Inferior parietal cortex (tissue), 1 donor: ENCODE results near the gene FSTL3.

Experiments
- DNase-seq: peaks from one replicate; pipeline ENCODE4 v3.0.0-alpha.2; 2016; ENCODE audit errors: extremely low spot score

FSTL3 gene

GRCh38 chr19:645912-646778 lies 30.0 kb upstream of the FSTL3 start:
- DNase-seq: no peak

GRCh38 chr19:646779-647565 lies 29.2 kb upstream of the FSTL3 start:
- no peak for DNase-seq

DNA sequence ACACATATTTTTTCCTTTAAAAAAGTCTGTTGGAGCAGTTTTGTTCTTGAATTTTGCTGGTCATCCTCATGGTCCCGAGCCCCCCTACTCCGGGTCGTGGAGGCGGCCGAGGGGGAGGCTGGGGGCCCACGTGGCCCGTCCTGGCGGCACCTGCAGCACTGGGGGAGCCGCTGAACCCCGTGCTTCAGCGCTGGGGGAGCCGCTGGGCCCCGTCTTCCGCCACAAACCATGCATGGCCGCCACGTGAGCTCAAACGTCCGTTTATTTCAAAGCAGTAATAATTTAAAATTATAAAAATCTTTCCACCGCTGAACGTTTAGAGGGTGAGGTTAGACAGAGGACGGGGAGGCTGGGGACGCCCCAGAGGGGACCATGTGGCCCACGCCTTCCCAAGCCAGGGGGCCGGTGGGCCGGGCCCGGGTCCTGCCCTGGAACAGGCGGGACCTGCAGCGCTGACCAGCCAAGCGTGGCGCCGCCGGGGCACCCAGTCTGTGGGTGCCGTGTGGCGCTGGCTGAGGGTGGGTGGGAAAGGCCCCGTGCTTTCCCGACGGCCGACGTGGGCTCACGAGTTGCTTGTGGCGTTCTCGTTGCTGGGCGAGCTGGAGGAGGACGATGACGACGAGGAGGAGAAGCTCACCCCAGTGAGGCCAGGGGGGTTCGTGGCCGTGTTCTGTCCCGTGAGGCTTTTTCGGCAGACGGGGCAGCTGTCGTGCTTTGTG lies 28.5 kb upstream of the FSTL3 start:
- no peak for DNase-seq

GRCh38 chr19:648305-648704 lies 27.9 kb upstream of the FSTL3 start:
- DNase-seq: no peak

- no peak for DNase-seq
Observed at GRCh38 chr19:648904-649801, 27.0 kb upstream of the FSTL3 start.

DNA sequence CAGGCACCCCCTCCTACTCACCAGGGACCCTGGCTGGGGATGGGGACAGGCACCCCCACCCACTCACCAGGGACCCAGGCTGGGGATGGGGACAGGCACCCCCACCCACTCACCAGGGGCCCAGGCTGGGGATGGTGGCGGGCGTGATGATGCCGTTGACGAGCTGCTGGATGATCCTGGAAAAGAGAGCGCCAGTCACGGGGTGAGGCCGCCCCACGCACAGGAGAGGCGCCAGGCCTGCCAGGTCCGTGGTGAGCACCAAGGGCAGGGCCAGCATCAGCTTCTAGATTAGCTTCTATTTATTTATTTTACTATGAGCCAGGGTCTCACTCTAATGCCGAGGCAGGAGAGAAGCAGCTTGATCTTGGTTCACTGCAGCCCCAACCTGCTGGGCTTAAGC lies 26.1 kb upstream of the FSTL3 start:
- DNase-seq: no peak

GRCh38 chr19:651114-651818 lies 24.9 kb upstream of the FSTL3 start:
- no peak for DNase-seq

- DNase-seq: no peak
Observed at GRCh38 chr19:651991-652390, 24.2 kb upstream of the FSTL3 start.

DNA sequence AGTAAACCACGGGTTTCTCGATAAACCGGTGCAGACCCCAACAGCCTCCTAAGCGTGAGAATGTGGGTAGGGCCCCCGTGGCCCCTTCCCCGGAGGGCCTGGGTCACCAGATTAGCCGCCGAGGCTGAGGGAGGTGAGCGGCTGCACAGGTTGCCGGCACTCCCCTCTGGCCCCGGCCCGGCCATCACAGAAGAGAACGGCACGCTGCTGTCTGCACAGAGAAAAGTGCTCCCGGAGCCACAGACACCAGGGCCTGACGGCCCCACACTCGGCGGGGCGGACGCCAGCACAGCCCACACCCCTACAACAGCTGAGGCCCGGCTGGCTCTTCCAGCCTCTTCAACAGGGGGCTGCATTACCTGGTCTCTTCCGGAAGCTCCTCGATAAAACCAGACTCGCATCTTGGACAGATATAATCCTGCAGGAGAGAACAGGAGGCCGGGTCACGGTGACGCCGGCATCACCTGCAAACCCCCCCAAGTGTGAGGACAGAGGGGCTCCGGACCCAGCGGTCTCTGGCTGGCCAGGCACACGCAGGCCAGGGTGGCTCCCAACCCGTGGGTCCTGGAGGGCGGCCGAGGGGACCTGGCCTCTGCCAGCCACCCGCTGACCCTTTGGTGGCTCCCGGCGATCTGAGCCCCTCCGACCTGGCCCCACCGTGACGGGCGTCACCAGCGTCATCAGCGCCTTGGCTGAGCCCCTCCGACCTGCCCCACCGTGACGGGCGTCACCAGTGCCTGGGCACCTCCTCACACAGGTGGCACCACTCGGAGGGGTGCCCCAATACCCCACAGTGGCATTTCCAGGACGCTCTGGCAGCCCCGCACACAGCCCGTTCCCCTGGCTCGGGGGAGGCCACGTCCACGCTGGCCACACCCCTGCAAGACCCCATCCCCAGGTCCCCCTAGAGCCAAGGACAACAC lies 23.5 kb upstream of the FSTL3 start:
- DNase-seq: no peak

DNA sequence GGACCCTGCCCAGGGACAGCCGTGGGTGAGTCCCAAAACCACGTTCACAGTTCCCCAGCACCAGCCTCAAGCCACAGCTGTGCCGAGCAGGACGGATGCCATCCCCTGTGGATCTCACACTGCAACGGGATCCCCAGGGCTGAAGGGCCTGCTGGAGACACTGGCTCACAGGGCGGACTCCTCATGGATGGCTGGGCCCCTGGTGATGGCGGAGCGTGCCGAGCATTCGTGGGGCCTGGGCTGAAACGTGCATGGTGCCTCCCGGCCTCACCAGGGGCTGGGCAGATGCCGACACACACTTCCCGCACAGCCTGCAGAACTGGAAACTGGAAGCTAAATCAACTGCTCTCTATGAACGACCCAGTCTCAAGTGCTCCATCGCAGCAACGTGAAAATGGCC lies 22.8 kb upstream of the FSTL3 start:
- DNase-seq: no peak

GRCh38 chr19:655691-656090 lies 20.5 kb upstream of the FSTL3 start:
- no peak for DNase-seq

GRCh38 chr19:656751-657559 lies 19.2 kb upstream of the FSTL3 start:
- DNase-seq: no peak

- DNase-seq: no peak
Observed at GRCh38 chr19:657611-658010, 18.6 kb upstream of the FSTL3 start.

GRCh38 chr19:658059-658839 lies 17.9 kb upstream of the FSTL3 start:
- no peak for DNase-seq

DNA sequence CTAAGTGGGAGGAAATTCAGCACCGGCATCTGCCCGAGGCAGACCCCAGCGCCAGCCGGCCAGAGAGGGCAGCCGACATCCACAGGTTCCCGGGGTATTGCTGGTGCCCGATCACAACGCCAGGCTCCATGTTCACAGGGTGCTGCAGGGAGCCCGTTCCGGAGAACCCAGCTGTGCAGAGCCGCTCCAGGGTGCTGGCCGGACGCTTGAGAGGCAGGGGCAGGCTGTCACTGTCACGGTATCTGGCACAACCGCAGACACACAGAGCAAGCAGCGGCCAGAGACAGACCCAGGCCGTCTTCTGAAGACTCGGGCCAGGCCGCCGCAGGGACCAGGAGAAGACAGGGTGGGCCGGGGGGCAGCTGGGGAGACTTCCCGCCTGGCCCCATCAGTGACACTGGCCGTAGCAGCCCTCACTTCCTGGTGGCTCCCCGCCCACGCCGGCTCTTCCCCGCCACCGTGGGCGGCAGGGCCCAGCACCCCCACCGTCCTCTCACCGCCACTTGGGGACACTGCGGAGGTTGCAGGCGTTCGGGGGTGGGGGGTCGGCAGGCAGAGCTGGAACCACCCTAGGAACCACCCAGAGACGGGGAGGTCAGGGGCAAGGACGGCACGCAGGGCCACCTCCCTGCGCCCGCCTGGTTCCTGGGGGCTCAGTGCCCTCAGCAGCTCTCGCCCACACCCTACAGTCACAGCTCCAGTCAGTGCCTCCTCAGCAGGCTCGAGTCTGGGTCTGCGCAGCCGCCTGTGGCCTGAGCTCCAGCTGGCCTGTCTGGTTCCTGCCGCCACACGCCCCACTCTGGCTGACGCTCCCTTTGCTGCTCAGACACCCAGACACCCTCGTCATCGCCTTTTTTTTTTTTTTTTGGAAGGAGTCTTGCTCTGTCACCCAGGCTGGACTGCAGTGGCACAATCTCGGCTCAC lies 17.0 kb upstream of the FSTL3 start:
- DNase-seq: no peak

DNA sequence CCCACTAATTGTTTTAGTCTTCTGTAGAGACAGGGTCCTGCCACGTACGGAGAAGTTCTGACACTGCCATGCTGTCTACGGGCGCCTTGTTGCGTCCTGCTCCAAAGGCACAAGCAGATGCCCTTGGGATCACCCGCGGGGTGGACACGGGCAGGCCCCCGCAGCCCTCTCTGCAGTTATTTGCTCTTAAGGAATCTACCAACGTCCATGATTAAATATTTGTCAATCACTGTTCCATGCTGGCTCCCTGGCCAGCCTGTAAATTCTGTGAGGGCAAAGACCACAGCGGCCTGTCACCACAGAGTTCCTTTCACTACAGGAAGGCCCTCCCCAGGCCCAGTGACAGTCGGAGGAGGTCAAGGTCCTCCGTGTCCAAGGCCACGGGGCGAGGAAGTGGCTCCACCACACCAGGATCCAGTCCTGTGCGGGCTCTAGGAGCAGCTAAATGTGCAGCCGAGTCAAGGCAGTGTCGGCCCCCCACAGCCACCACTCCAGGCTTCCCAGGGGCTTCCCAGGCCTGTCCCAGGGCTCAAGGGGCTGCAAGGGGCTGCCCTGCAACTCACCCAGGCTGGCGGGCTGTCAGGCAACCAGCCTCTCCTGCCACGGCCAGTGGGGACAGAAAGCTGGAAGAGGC lies 15.3 kb upstream of the FSTL3 start:
- DNase-seq: no peak
